Activated CD4-positive, alpha-beta T cell treated with anti-CD3 and anti-CD28 coated beads for 1 hour (primary cell): ENCODE data around the gene MAVS.
"Not testable (repeated sequence)": the region's sequence is repeated elsewhere in the genome, so short reads cannot be mapped to it uniquely, and the experiment has no call there.

Source experiments
- DNase-seq: peaks from one replicate; pipeline ENCODE4 v3.0.0-alpha.2; 2020

MAVS gene

GRCh38 chr20:3857405-3857804 is 10.8 kb downstream of the MAVS start:
- no peak for DNase-seq

GRCh38 chr20:3858689-3859088 is 12.1 kb downstream of the MAVS start:
- DNase-seq = no peak

GRCh38 chr20:3861191-3861590 is 14.6 kb downstream of the MAVS start:
- DNase-seq = no peak

- DNase-seq = no peak
Observed at GRCh38 chr20:3862333-3862732, 15.7 kb downstream of the MAVS start.

- DNase-seq = no peak
Observed at GRCh38 chr20:3863317-3863716, 16.7 kb downstream of the MAVS start.

- no peak for DNase-seq
Observed at GRCh38 chr20:3864518-3864917, 17.9 kb downstream of the MAVS start.

GRCh38 chr20:3865152-3865886 is 18.7 kb downstream of the MAVS start:
- no peak for DNase-seq

GRCh38 chr20:3865887-3866407 is 19.3 kb downstream of the MAVS start:
- no peak for DNase-seq

GRCh38 chr20:3866464-3866863 is 19.8 kb downstream of the MAVS start:
- no peak for DNase-seq

- DNase-seq = no peak
Observed at GRCh38 chr20:3867802-3868201, 21.2 kb downstream of the MAVS start.

GRCh38 chr20:3869839-3870634 is 23.4 kb downstream of the MAVS start:
- no peak for DNase-seq

GRCh38 chr20:3871550-3872265 is 25.1 kb downstream of the MAVS start:
- no peak for DNase-seq

- DNase-seq = no peak
Observed at GRCh38 chr20:3873507-3873906, 26.9 kb downstream of the MAVS start.

GRCh38 chr20:3874194-3874844 is 27.7 kb downstream of the MAVS start:
- DNase-seq = no peak

- no peak for DNase-seq
Observed at GRCh38 chr20:3875378-3875974, 28.8 kb downstream of the MAVS start.

- DNase-seq = no peak
Observed at GRCh38 chr20:3876000-3876399, 29.4 kb downstream of the MAVS start.

- no peak for DNase-seq
Observed at GRCh38 chr20:3876676-3877075, 30.0 kb downstream of the MAVS start.

GRCh38 chr20:3878921-3879274 is 32.3 kb downstream of the MAVS start:
- not testable (repeated sequence) for DNase-seq

- DNase-seq = no peak
Observed at GRCh38 chr20:3885715-3886114, 39.1 kb downstream of the MAVS start.

- DNase-seq = no peak
Observed at GRCh38 chr20:3887876-3888620, 41.4 kb downstream of the MAVS start.

GRCh38 chr20:3888622-3889488 is 42.2 kb downstream of the MAVS start, which contains the start of gene PANK2:
Gene PANK2 (plus strand): TSS chr20:3889387.
- peak; percentile 94 for DNase-seq
